Muscle of leg (tissue), 11 donors: Measurements from ENCODE around the gene CCDC80. TPM values are rescaled to one million over a fixed set of nuclear protein-coding genes. Genes with fewer than 3 reads are reported as not detected.
"Not testable (repeated sequence)": the region's sequence is repeated elsewhere in the genome, so short reads cannot be mapped to it uniquely, and the experiment has no call there.

Experiments used
- DNase-seq: peaks from one replicate; pipeline ENCODE4 v3.0.0; 2013
- H3K27ac ChIP-seq: one replicate; pipeline ENCODE4 v1.5.1; 2013; ENCODE audit warnings: mild to moderate bottlenecking, low read length, control low read depth
- H3K27me3 ChIP-seq: one replicate; pipeline ENCODE4 v1.6.1; 2013; ENCODE audit warnings: low read length; ENCODE audit not compliant: control insufficient read depth, insufficient read depth
- H3K36me3 ChIP-seq: one replicate; pipeline ENCODE4 v1.6.1; 2013; ENCODE audit warnings: low read length; ENCODE audit not compliant: control insufficient read depth, insufficient read depth
- H3K4me1 ChIP-seq: one replicate; pipeline ENCODE4 v1.6.1; 2013; ENCODE audit warnings: low read length; ENCODE audit not compliant: control insufficient read depth, insufficient read depth
- H3K4me3 ChIP-seq: one replicate; pipeline ENCODE4 v1.5.1; 2013; ENCODE audit warnings: low read length, control low read depth
- H3K9me3 ChIP-seq: replicated peaks from 2 replicates; pipeline ENCODE4 v1.6.1; 2013; ENCODE audit warnings: low read depth, low read length; ENCODE audit not compliant: control insufficient read depth
- WGBS: methylation state at CpG from one replicate; pipeline ENCODE4 v1.1.5; 2013; ENCODE audit warnings: missing lambda C conversion rate; ENCODE audit not compliant: insufficient coverage; 5-methylcytosine and 5-hydroxymethylcytosine counted together
- polyA plus RNA-seq, 8 donors: library from polyadenylated mRNA; unstranded; fragments of 120-200 nt; gene quantifications; one replicate each; pipeline versions ENCODE4 v1.2.1 to v1.2.3, GENCODE V29; 2013; ENCODE audit warnings: inconsistent platforms in 1 of 8, low replicate concordance in 1 of 8; ENCODE audit not compliant: insufficient read length in 8 of 8, insufficient read depth in 1 of 8
- total RNA-seq: library from RNA; stranded (reverse); fragments of 120-200 nt; gene quantifications from one replicate; pipeline ENCODE4 v1.2.4, GENCODE V29; 2013

Gene CCDC80
- total and polyA plus RNA-seq, 9 donors = 27.9 to 97.3 (median 57.8) TPM

DNA sequence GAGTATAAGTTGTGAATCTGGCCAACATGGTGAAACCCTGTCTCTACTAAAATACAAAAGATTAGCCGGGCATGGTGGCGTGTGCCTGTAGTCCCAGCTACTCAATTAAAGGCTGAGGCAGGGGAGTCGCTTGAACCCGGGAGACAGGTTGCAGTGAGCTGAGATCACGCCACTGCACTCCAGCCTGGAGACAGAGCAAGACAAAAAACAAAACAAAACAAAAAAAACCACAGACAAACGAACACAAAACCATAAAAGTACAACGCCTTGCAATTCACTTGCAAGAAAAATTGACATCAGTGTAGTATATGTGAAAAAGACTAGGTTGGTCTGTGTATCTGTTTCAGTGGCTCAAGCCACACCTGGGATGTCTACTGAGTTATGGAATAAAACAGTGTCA is 29.9 kb upstream of the CCDC80 start:
- H3K27me3 ChIP-seq = no peaks in the 10 kb centered on the region
- H3K9me3 ChIP-seq = no peaks in the 10 kb centered on the region
- H3K36me3 ChIP-seq = no peaks in the 10 kb centered on the region
- H3K4me1 ChIP-seq = peaks cover 2% of the 10 kb centered on the region
- 100% methylated on average over 2 of the region's 7 CpGs for WGBS
- no peak overlapping the region for H3K27ac ChIP-seq
- DNase-seq = no peak
- no peak overlapping the region for H3K4me3 ChIP-seq

DNA sequence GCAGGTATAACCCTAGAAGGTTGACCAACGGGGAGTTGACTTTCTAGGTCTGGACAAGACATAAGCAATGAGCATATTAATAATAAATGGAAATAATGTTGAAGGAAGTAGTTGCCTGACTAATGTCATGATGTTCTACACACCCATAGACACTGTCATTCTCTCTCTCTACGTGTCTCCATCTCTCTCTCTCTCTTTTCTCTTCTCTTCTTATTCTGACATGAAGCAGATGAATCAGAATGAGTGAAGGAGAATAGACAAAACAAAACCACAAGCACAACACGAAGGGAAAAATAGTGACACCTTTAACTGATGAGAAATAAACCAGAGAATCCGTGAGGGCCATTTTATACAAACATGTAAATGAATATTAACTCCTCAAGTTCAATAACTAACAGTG is 26.7 kb upstream of the CCDC80 start:
- no CpG with 5 or more reads among the region's 4 CpGs for WGBS
- no peaks in the 10 kb centered on the region for H3K9me3 ChIP-seq

DNA sequence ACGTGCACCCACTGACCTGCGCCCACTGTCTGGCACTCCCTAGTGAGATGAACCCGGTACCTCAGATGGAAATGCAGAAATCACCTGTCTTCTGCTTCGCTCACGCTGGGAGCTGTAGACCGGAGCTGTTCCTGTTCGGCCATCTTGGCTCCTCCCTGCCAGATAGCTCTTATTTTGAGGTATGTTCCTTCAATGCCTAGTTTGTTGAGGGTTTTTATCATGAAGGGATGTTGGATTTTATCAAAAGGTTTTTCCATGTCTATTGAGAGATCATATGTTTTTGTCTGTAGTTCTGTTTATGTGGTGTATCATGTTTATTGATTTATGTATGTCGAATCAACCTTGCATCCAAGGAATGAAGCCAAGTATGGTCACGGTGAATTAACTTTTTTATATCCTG is 24.1 kb upstream of the CCDC80 start:
- not testable (repeated sequence) for H3K4me3 ChIP-seq, H3K4me1 ChIP-seq, H3K36me3 ChIP-seq, H3K27ac ChIP-seq, H3K9me3 ChIP-seq, H3K27me3 ChIP-seq, DNase-seq
- 88% methylated on average over 6 of the region's 9 CpGs for WGBS

More for the DNA sequence above, 26.7 kb upstream of the CCDC80 start:
- DNase-seq = no peak
- Histone ChIP-seq H3K4me1 (peaks cover 2% of the 10 kb centered on the region), H3K27me3 (no peaks in the 10 kb centered on the region), H3K27ac (no peak overlapping the region), H3K4me3 (no peak overlapping the region), H3K36me3 (no peaks in the 10 kb centered on the region)

- Histone ChIP-seq H3K4me3 (no peak overlapping the region), H3K9me3 (no peaks in the 10 kb centered on the region), H3K27ac (no peak overlapping the region), H3K4me1 (peaks cover 5% of the 10 kb centered on the region), H3K27me3 (no peaks in the 10 kb centered on the region), H3K36me3 (no peaks in the 10 kb centered on the region)
- DNase-seq = no peak
Measured at GRCh38 chr3:112656043-112656442, 15.1 kb upstream of the CCDC80 start.

GRCh38 chr3:112654979-112655378 is 14.0 kb upstream of the CCDC80 start:
- Histone ChIP-seq H3K4me1 (peaks cover 5% of the 10 kb centered on the region), H3K4me3 (no peak overlapping the region), H3K27ac (no peak overlapping the region), H3K9me3 (no peaks in the 10 kb centered on the region), H3K27me3 (no peaks in the 10 kb centered on the region), H3K36me3 (no peaks in the 10 kb centered on the region)
- DNase-seq = no peak
- WGBS = no CpG with 5 or more reads among the region's 4 CpGs

GRCh38 chr3:112654492-112654891 is 13.5 kb upstream of the CCDC80 start:
- 82% methylated on average over 5 of the region's 5 CpGs for WGBS
- Histone ChIP-seq H3K27me3 (no peaks in the 10 kb centered on the region), H3K4me3 (no peak overlapping the region), H3K27ac (no peak overlapping the region), H3K4me1 (peaks cover 5% of the 10 kb centered on the region), H3K36me3 (no peaks in the 10 kb centered on the region), H3K9me3 (no peaks in the 10 kb centered on the region)
- DNase-seq = no peak

GRCh38 chr3:112653881-112654300 is 12.9 kb upstream of the CCDC80 start:
- H3K4me3 ChIP-seq = no peak overlapping the region
- no peaks in the 10 kb centered on the region for H3K27me3 ChIP-seq
- H3K9me3 ChIP-seq = no peaks in the 10 kb centered on the region
- peaks cover 5% of the 10 kb centered on the region for H3K4me1 ChIP-seq
- DNase-seq = peak; percentile 86
- WGBS = 18% methylated on average over 3 of the region's 5 CpGs
- H3K27ac ChIP-seq = peak overlapping the region; percentile 53
- H3K36me3 ChIP-seq = no peaks in the 10 kb centered on the region

GRCh38 chr3:112653209-112653871 is 12.4 kb upstream of the CCDC80 start:
- Histone ChIP-seq H3K4me1 (peaks cover 5% of the 10 kb centered on the region), H3K27me3 (no peaks in the 10 kb centered on the region), H3K36me3 (no peaks in the 10 kb centered on the region), H3K4me3 (no peak overlapping the region), H3K9me3 (no peaks in the 10 kb centered on the region), H3K27ac (peak overlapping the region; percentile 53)
- 70% methylated on average over 3 of the region's 5 CpGs for WGBS
- DNase-seq = peak; percentile 30

- Histone ChIP-seq H3K9me3 (no peaks in the 10 kb centered on the region), H3K4me3 (no peak overlapping the region), H3K36me3 (no peaks in the 10 kb centered on the region), H3K27ac (no peak overlapping the region), H3K4me1 (peaks cover 10% of the 10 kb centered on the region), H3K27me3 (no peaks in the 10 kb centered on the region)
- 65% methylated on average over 2 of the region's 2 CpGs for WGBS
- DNase-seq = no peak
Measured at GRCh38 chr3:112651516-112651915, 10.6 kb upstream of the CCDC80 start.

DNA sequence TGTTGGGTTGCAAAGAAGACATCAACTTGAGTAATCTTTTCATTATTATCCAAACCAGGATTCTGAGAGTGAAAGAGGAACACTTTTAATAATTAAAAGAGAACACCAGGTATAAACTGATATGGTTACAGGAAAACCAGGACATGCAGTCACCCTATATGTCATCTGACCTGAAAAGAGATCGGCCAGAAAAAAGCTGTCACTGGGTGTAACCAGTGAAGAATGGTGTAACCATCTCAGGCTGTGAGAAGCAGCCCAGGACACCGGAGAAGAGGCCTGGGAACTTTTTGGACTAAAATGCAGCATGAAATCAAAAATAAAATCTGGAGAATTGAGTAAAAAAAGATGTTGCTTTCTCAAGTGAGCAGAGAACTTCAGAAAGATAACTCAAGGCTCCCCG is 10.1 kb upstream of the CCDC80 start:
- WGBS = 75% methylated on average over 3 of the region's 3 CpGs
- no peak overlapping the region for H3K27ac ChIP-seq
- peaks cover 14% of the 10 kb centered on the region for H3K4me1 ChIP-seq
- H3K36me3 ChIP-seq = no peaks in the 10 kb centered on the region
- no peak for DNase-seq
- H3K27me3 ChIP-seq = no peaks in the 10 kb centered on the region
- no peak overlapping the region for H3K4me3 ChIP-seq
- H3K9me3 ChIP-seq = no peaks in the 10 kb centered on the region

DNA sequence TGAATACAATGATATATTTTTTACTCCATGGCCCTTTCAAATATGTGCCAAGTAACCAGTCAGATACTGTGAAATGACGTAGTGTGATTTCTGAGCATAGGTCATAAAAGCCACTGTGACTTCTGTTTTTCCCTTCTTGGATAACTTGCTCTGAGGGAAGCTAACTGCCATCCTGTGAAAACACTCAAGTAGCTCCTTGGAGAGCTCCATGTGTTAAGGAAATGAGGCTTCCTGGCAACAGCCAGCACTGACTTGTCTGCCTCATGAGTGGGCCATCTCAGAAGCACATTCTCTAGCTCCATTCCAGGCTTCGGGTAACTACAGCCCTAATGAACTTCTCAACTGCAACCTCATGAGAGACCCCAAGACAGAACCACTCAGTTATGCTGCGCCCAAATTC is 9.5 kb upstream of the CCDC80 start:
- Histone ChIP-seq H3K4me1 (peaks cover 14% of the 10 kb centered on the region), H3K27ac (no peak overlapping the region), H3K9me3 (no peaks in the 10 kb centered on the region), H3K36me3 (no peaks in the 10 kb centered on the region), H3K4me3 (no peak overlapping the region), H3K27me3 (no peaks in the 10 kb centered on the region)
- peak; percentile 52 for DNase-seq
- WGBS = 67% methylated on average over 1 of the region's 3 CpGs
